ENCODE data around the gene TCTN1.
A peak's percentile ranks its signal among the peaks of the same experiment; 100 is the strongest.
"Not testable (repeated sequence)": the region's sequence is repeated elsewhere in the genome, so short reads cannot be mapped to it uniquely, and the experiment has no call there.

TCTN1 gene

GRCh38 chr12:110613771-110614684, at the start of gene TCTN1:
TSS of gene TCTN1 (plus strand) at chr12:110614129. CDS start at chr12:110614183, 54 bp downstream.
- peak; percentile 98 for DNase-seq

- no peak for DNase-seq
Observed at GRCh38 chr12:110564471-110564991, 49.4 kb upstream of the TCTN1 start.

DNA sequence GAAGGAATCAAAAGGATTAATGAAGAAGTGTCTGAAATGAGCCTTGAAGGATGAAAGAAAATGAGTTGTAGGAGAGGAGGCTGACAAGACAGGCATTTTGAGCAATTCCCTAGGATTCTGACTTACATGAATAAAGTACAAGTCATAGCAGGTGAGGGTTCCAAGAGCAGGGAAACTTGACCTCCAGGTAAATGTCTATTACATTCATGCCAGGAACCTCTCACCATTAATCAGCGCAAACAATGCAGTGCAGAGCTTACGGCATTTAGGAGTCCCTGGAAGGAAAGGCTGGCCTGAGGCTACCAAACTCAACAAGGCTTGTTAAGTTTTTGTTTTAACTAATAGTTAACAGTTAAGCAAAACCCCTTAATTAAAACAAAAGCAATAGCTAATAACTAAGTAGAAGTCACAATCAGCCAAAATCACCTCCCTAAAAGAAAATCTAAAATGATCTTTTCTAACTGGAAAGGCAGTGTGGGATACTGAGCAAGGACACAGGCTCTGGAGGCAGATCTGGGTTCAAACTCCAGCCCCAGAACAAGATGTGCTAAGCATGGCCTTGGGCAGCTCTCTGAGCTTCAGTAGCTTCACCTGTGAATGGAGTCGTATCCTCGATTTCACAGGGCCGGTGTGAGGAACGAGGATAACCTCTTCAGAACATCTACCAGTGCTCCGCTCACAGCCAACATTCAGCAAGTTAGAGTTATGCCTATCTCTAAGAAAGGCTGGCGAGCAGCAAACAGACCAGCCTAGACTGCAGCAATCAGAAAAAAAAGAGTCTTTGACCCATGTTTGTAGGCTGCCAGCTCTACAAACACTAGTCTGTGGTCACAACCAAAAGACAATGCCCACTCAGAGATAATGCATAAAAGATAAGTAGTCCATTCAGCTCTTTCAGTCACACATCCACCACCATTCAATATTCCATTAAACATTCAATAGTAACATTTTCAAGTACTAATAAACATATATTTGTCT, 47.7 kb upstream of the TCTN1 start:
- no peak for DNase-seq

DNA sequence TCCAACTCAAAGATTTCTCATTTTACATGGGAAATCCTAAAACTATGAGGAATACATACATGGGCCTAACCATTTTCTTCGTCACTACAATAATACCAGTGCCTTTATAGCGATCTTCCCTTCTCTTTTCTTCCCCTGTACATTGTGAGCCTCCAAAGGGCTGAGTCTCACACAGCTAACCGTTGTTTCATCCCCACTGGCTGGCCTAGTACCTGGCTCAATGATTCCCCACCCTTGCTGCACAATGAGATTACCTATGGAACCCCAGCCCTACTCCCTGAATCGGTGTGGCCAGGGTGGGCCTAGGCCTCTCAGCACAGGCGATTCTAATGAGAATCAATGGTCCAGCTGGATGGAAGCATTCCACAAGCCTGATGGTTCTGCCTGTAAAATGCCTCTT, 46.9 kb upstream of the TCTN1 start:
- DNase-seq: no peak

- DNase-seq: no peak
Observed at GRCh38 chr12:110568752-110569151, 45.2 kb upstream of the TCTN1 start.

DNA sequence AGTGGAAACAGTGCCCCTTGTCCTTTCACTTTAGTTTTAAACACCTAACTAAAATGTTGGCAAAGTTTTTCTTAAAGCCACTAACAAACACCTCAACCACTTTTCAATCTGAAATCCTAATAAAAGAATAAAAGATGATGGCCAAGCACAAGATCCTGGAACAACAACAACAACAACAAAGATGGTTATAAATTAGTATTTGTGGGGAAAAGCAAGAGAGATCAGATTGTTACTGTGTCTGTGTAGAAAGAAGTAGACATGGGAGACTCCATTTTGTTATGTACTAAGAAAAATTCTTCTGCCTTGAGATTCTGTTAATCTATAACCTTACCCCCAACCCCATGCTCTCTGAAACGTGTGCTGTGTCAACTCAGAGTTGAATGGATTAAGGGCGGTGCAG, 44.1 kb upstream of the TCTN1 start:
- DNase-seq: not testable (repeated sequence)

DNA sequence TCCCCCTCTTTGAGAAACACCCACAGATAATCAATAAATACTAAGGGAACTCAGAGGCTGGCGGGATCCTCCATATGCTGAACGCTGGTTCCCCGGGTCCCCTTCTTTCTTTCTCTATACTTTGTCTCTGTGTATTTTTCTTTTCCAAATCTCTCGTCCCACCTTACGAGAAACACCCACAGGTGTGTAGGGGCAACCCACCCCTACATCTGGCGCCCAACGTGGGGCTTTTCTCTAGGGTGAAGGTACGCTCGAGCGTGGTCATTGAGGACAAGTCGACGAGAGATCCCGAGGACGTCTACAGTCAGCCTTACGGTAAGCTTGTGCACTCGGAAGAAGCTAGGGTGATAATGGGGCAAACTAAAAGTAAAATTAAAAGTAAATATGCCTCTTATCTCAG, 43.1 kb upstream of the TCTN1 start:
- not testable (repeated sequence) for DNase-seq

DNA sequence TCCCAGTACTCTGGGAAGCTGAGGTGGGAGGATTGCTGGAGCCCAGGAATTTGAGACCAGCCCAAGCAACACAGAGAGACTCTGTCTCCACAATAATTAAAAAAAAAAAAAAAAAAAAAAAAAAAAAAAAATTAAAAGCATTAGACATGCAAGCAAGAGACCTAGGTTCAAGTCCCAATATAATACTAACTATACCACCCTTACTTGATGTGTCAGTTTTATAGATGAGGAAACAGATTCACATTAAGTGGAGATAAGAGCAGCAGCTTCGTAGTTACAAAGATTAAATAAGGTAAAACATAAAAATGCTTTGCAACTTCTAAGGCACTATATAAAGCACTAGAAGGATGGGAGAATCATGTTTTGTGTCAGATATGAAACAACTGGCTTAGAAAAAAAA, 39.9 kb upstream of the TCTN1 start:
- DNase-seq: no peak

GRCh38 chr12:110574717-110575230, 39.2 kb upstream of the TCTN1 start:
- DNase-seq: not testable (repeated sequence)

DNA sequence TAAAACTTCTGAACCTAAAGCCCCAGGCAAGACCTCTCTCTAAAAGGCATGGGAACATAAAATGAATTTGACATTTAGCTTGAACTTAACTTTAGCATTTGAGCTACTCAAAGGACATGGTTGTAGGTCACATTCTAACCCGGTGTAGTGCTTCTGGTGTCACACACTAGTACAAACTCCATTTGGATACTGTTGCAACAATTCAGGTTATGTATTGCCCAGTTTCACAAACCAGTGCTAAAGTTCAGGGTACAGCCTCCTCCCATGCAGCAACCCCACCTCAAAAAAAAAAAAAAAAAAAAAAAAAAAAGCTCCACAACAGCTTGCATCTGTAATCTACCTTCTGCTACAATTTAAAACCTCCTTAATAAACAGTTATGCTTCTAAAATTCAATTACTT, 38.6 kb upstream of the TCTN1 start:
- DNase-seq: no peak

DNA sequence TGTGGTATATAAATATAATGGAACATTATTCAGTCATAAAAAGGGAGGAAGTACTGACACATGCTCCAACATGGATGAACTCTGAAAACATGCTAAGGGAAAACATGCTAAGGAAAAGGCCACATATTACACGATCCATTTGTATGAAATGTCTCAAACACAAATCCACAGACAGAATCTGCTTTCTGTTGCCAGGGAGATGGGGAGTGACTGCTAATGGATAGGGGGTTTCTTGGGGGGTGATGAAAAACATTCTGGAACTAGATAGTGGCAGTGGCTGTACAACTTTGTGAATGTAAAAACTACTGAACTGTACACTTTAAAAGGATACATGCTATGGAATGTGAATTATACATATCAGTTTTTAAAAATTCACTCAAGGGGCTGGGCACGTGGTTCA, 37.4 kb upstream of the TCTN1 start:
- no peak for DNase-seq

GRCh38 chr12:110577864-110578693, 35.9 kb upstream of the TCTN1 start:
- peak; percentile 23 for DNase-seq

DNA sequence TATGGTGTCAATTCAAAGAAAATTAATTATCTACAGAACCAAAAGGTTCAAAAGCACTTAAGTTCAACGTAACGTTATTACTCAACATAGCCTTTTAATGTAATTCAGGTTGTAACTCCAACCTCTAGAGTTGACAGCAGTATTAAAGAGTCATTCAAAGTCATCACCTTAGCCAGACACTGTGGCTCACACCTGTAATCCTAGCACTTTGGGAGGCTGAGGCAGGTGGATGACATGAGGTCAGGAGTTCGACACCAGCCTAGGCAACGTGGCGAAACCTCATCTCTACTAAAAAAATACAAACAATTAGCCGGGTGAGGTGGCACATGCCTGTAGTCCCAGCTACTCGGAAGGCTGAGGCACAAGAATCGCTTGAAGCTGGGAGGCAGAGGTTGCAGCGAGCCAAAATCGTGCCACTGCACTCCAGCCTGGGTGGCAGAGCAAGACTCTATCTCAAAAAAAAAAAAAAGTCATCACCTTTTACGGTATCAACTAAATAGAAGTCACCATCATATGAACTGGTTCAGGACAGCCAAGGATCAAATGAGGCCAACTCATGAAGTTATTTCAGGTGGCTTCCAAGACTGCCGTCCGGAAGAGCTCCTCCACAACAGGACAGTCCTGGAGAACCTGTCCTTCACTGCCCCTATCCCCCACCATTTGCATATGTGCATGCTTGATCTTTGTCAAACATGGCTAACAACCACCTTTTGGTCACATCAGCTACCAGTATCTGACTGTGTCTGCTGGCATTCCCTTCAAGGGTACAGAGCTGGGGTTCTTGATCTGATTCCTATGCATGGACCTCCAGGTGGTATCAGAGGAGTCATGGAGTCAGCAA, 35.0 kb upstream of the TCTN1 start:
- no peak for DNase-seq

DNA sequence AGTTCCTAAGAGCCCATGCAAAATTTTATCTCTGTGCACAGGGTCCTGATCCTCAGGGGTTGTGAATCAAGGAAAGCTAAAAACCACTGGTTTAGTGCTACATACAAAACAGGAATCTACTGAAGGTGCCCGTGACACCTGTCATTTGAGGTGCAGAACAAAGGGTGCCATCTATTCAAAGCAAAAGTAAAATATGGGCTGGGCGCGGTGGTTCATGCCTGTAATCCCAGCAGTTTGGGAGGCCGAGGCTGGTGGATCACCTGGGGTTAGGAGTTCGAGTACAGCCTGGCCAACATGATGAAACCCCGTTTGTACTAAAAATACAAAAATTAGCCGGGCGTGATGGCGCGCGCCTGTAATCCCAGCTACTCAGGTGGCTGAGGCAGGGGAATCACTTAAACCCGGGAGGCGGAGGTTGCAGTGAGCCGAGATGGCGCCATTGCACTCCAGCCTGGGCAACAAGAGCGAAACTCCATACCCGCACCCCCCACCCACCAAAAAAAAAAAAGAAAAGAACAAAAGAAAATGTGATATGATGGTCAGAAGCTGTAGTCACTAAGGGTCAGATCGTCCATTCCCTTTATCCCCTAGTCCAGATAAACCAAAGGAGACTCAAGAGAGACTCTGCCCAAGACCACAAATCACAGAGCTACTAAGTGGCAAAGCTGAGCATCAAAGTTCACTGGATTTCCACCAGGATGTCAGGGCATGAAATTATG, 34.2 kb upstream of the TCTN1 start:
- DNase-seq: no peak

- no peak for DNase-seq
Observed at GRCh38 chr12:110581931-110582275, 32.0 kb upstream of the TCTN1 start.

GRCh38 chr12:110582276-110583136, 31.4 kb upstream of the TCTN1 start:
- peak; percentile 81 for DNase-seq

DNA sequence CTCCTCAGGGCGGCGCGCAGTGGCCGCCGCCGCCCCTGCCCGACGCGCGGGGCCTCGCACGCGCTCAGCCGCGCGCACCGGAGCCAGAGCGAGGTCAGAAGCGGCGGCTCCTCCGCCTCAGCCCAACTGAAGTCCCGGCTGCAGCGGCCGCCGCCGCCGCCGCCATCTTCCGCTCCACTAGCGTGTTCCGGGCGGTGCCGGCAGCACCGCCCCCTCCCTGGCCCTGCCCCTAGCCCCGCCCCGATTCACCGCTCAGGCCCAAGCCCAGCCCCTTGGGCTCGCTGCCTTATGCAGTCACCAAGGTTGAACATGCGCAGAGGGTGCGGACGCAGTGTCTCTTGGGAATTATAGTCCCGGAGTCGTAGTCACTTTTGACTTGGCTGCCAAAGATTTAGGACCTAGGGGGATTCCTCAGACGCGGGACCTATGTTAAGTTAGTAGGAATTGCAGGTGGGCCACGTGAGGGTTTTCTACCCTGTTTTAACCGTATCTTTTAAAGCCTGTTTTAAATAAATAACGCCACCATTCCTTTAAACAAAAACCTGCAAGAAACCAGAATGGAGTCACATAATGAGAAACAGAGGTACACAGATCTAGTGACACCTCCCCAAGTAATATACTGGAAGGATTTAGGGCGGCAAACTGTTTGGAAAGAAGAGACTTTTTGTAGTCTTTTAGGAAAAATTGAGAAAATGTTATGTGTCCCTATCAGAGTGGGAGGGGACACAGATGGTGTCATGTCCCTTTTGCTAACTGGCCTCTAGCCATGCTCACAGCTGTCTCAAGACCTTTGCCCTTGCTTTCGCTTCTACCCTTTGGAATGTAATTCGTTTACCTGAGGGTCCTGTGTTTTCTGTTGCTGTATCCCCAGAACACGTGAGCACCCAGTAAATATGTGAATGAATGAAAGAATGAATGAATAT, 30.5 kb upstream of the TCTN1 start, which contains the start of gene PPTC7:
PPTC7 (minus strand) TSS at position 182 of the 923 bp plus-strand sequence. CDS start 287 bp downstream, outside the sequence.
- peak; percentile 97 for DNase-seq

DNA sequence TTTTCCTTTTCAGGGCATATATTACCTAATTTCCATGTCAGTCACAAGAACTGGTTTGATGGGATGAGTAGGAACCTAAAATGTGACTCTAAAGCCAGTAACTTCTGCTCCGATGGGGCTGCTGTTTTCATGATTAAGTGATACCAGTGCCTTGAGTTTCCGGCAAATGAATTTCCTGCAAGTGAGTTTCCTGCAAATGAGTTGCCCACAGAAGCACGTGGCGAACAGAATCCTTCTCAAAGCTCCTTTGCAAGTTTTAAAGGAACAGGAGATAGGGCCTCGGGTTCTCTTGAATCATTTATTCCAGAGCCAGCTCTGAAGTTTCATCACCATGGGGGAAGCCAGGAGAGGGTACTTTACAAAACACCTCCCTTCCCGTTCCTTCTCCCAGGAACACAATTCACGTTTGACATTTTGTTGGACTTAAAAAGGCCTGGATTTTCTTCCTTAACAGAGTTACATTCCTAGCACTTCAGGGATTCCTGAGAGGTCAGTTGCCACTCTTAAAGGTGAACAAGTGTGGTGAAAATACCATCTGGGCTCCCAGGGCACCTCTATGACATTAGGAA, 28.6 kb upstream of the TCTN1 start:
- DNase-seq: peak; percentile 31

All from activated naive CD4-positive, alpha-beta T cell treated with anti-CD3 and anti-CD28 coated beads, Interleukin-2, amount 50 U/mL, for 16 hours (primary cell).